UCSD-AML1 (cell line): ENCODE results near the gene BCAR1.
"Not testable (repeated sequence)": the region's sequence is repeated elsewhere in the genome, so short reads cannot be mapped to it uniquely, and the experiment has no call there.

ENCODE experiments used
- DNase-seq: peaks from one replicate; lab custom pipeline; 2025; ENCODE audit not compliant: unreplicated experiment; lab: John Stamatoyannopoulos, UW

BCAR1 gene

DNA sequence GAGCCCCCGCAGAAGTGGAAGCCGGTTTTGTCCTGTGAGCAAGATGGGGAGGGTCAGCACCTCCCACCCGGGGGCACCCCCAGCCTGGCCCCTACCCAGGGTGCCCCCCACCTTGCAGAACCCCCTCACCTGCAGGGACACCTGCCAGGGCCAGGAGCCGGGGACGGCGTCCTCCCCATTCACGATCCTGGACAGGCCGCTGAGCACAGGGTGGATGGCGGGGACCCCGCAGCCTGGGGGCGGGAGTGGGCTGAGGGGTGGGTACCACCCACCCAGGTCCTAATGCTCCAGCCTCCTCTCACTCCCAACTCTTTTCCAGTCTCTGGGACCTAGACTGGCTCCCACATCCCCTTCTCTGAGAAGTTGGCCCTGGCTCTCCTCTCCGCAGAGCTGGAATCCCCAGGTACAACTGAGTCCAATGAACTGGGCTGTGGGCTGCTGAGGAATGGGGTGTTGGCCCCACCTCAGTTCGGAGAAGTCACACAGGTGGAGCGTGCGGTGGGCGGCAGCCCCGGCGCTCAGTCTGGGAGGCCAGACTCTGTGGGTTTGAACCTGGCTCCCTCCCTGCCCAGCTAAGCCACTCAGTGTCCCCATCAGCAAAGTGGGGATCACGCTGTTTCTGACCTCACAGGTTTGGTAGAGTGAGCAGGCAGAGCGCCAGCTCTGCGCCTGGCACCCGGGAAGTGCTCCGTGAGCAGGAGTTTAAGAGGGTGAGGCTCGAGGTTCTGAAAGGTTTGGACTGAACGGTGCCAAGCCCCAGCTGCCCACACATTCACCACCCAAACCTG lies 45.3 kb downstream of the BCAR1 start:
- DNase-seq: not testable (repeated sequence)

DNA sequence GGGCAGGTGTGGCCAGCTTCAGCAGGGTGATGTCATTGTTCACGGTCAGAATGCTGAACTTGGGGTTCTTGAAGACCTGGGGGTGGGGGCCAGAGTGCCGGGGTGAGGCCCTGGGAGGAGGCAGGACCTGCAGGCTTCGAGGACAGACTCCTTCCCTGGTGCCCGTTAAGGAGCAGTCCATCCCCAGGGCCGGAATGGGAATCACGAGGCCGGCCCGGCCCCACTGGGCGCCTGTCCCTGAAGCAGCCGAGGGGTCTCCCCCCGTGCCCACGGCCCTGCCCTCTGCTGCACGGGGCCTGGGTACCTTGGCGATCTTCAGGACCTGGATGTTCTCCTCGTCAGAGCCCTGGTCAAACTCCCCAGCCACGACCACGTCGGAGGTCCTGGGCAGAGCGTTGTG lies 46.0 kb downstream of the BCAR1 start:
- DNase-seq: not testable (repeated sequence)

DNA sequence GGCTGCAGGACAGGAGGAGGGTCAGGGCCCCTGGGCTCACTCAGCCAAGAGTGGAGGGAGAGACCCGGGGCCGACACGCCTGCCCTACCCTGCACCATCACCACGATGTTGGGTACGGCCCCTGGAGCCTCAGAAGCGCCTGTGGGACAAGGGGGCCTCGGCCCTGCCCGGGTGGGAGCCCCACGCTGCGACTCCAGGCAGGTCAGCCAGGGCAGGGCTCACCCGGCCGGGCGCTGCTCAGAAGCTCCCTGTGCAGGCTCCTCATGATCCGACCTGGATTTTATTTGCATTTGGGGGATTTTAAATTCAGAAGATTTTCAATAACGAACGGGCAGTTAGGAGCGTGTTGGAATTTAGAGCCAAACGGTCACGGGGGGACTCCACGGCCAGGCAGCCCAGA lies 46.5 kb downstream of the BCAR1 start:
- not testable (repeated sequence) for DNase-seq

DNA sequence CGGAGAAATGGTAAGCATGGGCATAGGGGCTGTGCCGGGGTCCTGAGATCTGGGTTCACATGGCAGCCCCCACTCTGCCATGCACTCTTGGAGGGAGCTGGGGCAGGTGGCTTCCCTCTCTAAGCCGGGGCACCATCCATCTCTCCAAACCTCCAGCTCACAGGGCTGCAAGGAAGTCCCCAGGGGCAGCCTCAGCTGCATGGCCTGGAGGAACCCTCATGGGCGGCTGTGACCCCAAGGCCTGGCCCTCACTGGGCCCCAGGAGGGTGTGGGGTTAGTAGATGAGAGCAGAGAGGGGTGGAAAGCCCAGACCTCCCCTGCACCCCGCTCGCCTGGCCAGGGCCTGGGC lies 47.0 kb downstream of the BCAR1 start:
- DNase-seq: no peak

DNA sequence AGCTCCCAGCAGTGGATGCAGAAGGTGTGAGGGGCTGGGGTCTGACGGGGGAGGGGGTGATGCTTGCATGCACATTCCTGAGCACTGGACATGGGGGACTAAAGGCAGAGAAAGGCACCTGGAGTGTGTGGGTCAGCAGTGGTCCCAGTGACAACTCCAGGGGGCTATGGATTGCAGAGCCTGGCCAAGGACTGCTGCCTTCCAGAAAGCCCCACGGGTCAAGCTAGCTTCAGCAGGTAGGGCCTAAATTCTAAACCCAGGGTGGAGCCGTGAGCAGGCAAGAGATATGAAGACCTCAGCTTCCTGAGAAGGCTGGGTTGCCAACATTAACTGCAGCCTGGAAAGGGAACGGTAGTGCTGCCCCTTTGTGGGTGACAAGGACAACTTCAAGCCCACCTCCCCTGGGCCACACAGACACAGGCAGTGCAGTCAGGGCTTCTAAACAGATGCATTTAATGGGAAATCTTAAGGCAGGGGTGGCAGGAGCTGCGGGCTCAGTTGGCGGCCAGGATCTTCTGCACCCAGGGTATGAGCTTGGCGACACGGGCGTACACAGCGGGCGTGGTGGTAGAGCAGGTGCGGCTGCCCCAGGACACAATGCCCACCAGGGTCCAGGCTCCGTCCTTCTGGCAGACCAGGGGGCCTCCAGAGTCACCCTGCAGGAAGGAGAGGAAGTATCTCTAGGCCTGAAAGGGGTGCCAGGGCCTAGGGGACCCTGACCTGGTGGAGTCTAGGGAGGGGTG lies 47.6 kb downstream of the BCAR1 start:
- no peak for DNase-seq

DNA sequence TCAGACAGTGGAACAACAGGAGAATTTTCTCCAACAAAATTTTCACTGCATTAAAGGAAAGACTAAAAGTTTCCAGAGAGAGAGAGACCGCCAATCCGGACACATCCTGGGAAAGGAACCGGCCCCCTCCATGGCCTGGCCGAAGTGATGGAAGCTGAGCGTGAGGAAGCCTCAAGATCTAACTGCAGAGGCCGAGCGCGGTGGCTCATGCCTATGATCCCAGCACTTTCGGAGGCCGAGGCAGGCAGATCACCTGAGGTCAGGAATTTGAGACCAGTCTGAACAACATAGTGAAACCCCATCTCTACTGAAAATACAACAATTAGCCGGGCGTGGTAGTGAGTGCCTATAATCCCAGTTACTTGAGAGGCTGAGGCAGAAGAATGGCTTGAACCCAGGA lies 48.3 kb downstream of the BCAR1 start:
- DNase-seq: no peak

DNA sequence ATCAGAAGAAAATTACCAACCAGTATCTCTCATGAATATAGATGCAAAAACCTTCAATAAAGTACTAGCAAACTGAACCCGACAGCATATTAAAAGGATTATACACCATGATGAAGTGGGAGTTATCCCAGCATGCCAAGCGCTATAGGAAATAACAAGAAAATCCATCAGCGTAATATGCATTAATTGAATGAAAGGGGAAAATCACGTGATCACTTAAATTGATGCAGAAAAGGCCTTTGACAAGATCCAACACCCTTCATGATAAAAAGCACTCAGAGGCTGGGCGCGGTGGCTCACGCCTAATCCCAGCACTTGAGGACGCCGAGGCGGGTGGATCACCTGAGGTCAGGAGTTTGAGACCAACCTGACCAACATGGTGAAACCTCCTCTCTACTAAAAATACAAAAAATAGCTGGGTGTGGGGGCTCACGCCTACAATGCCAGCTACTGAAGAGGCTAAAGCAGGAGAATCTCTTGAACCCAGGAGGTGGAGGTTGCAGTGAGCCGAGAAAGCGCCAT lies 49.3 kb downstream of the BCAR1 start:
- DNase-seq: no peak

DNA sequence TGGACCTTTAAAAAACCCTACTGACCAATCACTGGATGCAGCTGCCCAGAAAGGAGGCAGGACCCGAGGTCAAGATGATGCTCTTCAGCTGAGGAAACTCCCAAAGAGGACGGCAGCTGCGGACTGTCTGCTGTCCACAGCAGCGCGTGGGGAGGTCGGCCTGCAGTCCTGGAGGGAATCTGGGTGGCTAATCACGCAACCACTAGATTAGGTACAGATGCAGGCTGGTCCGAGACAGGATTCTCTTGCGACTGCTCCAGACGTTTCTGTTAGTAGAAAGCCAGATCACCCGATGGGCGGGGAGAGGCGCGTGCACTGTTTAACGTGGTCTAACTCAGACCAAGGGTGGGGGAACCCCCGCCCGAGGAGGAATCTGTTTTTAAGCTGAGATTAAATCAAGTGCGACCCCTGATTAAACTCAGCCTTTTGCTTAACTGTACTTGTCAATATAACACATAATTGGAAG lies 53.3 kb downstream of the BCAR1 start:
- no peak for DNase-seq

DNA sequence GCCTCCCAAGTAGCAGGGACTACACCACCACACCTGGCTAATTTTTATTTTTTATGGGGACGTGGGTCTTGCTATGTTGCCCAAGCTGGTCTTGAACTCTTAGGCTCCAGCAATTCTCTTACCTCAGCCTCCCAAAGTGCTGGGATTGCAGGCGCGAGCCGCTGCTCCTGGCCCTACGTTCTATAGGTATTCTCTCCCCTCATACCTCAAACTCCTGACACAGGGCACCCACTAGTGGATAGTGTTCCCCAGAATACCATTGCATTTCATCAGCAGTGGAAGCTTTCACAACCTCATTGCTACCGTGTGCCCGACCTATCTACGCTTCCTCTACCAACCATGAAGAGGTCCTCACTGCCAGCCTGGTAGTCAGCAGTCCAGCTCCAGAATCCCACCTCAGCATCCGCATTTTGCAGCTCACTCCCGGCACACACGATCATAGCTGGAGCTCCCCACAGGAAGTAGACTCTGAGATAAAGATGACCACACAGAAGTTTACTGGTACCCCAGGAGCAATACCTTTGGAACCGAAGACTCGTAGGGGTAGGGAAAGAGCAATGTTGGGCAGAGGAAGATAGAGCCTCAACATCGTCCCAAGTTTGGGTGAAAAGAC lies 53.8 kb downstream of the BCAR1 start:
- DNase-seq: no peak

DNA sequence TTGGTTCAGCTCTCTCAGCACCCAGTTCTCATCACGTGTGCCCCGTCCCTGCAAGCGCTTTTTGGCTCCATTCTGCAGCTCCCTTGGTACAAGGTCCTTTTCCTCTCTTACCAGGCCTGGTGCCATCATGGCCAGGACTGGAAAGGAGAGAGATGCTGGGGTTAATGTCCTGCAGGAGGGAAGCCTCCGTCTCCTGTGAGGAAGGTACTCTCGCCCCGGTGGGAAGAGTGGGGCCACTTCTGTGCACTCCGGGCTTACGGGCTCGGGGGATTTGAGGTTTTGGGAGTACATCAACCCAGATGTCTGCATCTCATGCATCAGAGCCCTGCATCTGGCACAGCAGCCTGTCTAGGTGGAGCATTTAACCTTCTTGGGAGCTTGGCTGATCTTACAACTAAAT lies 54.6 kb downstream of the BCAR1 start:
- no peak for DNase-seq

DNA sequence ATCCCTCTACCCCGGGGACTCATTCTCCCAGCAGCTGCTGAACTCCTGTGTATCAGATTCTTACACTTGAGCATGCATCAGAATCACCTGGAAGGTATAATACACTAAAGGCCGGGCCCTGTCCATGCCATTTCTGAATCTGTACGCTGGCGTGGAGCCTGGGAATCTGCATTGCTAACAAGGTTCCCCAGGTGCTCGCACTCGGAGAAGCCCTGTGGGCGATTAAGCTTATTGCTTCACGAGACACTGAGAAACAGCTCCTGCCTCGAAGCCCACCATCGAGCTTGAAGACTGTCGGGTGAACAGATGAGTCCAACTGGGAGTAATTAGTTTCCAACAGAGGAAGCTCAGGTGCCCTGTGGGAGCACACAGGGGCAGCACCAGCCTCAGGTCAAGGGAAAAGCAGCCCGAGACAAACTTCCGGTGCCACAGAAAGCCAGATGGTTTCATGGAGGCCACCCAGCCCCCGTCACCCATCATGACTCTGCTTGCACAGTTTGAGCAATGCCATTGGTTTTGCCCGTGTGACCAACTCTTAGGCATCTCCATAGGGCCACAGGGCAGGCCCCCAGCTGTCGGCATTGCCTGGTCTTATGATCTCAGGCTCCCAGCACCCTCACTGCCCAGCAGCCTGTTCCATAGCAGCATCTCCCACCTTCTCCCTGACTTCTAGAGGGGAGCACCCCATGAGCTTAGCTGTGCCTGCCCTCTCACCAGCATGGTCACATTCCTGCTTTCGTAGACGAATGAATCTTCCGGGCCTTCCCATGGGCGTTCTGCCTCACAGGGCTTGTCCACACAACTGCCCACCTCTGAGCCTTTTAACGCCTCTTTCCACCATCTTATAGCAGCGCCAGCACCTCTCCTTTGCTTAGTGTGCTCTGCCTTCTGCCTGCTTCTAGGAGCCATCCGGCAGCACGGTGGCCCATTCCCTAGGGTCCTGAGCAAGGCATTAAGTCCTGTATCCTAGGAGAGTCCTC lies 55.3 kb downstream of the BCAR1 start:
- no peak for DNase-seq

DNA sequence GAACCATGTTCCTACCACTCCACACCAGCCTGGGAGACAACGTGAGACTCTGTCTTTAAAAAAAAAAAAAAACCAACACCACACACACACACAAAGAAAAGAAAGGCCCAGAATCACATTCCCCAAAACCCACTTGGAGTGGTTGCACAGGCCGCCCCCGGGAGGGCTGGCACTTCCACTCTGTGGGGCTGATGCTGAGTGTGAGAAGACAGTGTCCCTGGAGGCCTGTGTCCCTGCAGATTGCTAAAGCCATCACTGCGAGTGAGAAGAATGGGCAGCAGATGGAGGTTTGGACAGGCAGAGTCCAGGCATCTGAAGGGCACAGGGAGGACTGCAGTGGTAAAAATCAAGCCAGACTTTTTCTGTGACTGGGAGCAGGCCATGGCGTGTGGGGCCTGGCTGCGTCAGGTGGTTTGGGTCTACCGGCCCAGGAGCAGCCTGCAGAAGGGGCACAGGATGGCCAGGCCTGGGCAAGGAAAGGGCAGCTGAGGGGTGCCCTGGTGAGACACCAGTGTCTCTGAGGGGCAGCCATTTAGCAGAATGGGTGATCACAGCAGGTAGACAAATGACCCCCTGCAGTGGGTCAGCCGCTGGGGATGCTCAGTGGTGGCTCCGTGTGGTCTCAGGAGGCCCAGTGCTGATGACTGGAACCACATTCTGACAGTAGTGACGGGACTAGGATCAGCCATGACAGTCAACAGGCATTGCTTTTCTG lies 57.5 kb downstream of the BCAR1 start:
- DNase-seq: no peak

DNA sequence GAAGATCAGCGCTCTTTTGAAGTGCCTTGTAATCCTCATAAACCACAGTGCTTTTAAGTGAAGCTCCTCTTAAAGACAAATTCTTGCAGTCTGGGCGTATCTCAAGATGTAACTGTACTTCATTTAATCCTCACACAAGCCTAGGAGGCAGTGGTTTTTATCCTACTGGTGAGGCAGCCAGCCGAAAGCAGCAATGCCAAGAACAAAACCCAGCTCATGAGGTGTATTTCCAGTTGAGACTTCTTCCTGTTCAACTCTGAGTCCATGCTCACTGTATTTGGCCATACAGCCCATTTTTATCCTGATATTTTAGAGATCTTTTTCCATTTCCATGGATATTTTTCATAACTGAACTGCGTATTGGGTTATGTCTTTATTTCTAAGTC lies 58.2 kb downstream of the BCAR1 start:
- DNase-seq: no peak

DNA sequence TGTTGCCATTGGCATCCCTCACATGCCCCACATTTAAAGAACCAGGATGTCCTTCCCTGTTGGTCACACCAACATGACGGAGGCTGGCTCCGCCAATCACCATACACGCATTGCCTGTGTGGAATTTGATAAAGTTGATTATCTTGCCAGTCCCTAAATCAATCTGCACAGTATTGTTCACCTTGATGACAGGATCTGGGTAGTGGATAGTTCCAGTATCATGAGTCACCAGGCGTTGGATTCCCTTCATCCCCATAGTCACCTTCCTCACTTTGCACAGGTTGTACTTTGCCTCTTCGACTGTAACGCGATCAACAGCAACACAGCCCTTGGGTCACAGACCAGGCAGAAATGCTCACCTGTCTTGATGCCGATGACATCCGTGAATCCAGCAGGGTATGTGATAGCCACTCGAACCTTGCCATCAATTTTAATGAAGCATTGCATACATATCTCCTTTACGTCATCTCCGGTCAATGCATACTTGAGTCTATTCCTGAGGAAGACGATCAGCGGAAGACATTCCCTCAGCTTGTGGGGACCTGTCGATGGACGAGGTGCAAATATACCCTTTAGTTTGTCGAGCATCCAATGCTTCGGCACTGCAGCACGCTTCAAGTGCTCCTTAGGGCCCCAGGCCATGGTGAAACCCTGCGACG lies 58.7 kb downstream of the BCAR1 start:
- DNase-seq: no peak

DNA sequence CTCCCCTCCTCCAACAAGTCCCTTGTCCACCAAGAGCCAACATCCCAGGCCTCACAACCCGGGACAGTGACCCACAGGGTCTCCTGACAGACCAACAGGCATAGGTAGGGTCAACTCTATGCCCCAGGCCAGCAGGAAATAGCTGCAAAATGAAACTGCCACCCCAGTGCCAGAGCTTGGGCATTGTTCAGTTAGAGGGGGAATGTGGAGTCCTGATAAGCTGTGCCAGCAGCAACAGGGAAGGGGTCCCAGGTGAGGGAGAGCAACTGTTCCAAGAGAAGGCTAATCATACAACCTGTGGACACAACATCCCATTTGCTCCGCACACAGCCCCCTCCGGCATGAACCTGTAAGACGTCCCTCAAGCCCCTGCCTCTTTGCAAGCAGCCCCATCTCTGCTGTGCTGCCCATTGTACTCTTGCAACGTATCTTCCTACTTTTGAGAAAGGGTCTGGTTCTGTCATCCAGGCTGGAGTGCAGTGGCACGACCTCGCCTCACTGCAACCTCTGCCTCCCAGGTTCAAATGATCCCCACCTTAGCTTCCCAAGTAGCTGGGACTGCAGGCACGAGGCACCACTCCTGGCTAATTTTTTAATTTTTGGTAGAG lies 61.7 kb downstream of the BCAR1 start:
- DNase-seq: no peak

DNA sequence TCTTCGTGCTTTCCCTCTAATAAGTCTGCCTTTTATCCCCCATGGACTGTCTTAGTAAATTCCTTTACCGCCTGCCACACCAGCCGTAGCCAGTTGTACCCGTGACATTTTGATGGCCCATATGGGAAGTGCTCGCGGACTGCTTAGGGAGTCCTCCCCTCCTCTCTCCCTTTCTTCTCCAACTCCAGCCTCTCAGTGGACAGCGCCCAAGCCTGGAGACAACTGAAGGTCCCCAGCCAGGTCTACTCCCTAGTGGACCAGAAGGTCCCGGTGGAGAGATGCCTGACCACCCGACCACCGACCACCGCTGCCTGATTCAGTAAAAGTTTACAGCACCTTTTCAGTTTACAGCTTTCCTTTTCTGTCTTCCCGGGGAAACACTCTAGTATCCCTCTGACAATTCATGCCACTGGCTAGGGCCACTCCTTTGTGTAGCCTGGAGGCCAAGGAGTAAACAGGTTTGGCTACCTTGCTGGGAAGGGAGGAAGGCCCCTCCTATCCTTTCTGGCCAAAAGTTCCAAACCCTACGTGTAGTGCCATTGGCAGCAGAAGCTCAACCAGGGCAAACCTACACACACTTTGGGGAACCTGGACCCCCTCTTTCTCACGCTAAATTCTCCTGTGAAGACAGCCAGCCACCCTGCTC lies 62.5 kb downstream of the BCAR1 start:
- DNase-seq: no peak

DNA sequence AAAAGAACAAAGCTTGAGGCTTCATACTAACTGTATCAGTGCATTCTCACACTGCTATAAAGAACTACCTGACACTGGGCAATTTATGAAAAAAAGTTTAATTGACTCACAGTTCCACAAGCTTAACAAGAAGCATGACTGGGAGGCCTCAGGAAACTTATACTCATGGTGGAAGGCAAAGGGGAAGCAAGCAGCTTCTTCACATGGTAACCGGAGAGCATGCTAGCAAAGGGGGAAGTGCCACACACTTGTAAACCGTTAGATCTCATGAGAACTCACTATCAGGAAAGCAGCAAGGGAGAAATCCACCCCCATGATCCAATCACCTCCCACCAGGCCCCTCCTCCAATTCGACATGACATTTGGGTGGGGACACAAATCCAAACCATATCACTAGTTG lies 69.8 kb downstream of the BCAR1 start:
- no peak for DNase-seq

DNA sequence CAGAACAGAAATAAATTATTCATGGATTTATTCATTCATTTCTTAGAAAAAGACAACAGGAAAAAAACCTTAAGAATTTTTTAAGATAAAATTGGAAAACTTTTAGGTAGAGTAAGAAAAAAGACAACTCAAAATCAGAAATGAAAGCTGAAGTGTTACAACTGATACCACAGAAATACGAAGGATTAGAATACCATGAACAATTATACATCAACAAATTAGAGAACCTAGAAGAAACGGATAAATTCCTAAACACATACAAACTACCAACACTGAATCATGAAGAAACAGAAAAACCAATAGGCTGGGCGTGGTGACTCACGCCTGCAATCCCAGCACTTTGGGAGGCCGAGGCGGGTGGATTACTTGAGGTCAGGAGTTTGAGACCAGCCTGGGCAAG lies 72.2 kb downstream of the BCAR1 start:
- no peak for DNase-seq
